Posterior vena cava (tissue), 2 donors: Measurements from ENCODE around the gene SHISA7. TPM values are rescaled to one million over a fixed set of nuclear protein-coding genes. Genes with fewer than 3 reads are reported as not detected.

Source experiments
- DNase-seq: peaks from one replicate; pipeline ENCODE4 v3.0.0-alpha.2; 2020; ENCODE audit warnings: low spot score
- intact Hi-C, 2 donors: fragments of 100-400 bp; cut with DNase I; formaldehyde crosslinking; loops; one replicate each; pipeline versions ENCODE4 v1.14.1 to v1.14.2; 2022 to 2023
- total RNA-seq, 2 donors: library from RNA; stranded (reverse); fragmentation: NEBNext Ultra II Directional; extraction: Animal tissue kit (Norgen Biotek cat#: 25700); gene quantifications; one replicate each; pipeline ENCODE4 v1.2.1, GENCODE V29; 2021
- donor health status: DM: yes; HTN: yes; CAD: no.
- donor health status: DM: yes; HTN: yes; CAD: no.

SHISA7 gene
- total RNA-seq, 2 donors from 2014 or later: not detected

- no peak for DNase-seq
Observed at GRCh38 chr19:55482967-55483705, 40.0 kb upstream of the SHISA7 start.

GRCh38 chr19:55482156-55482961 lies 39.3 kb upstream of the SHISA7 start:
- intact Hi-C loops: loop anchor here in 1 of 2 donors (5.0 kb wide), 1 partner anchor 560 kb away; no protein-coding TSS in a partner anchor
- DNase-seq: no peak

More at GRCh38 chr19:55482967-55483705, 40.0 kb upstream of the SHISA7 start:
- intact Hi-C loops: loop anchor here in 1 of 2 donors (5.0 kb wide), 1 partner anchor 561 kb away; no protein-coding TSS in a partner anchor

GRCh38 chr19:55481794-55482155 lies 38.7 kb upstream of the SHISA7 start:
- intact Hi-C loops: loop anchor here in 1 of 2 donors (5.0 kb wide), 1 partner anchor 559 kb away; no protein-coding TSS in a partner anchor
- no peak for DNase-seq

GRCh38 chr19:55481148-55481793 lies 38.2 kb upstream of the SHISA7 start:
- intact Hi-C loops: loop anchor here in 1 of 2 donors (5.0 kb wide), 1 partner anchor 559 kb away; no protein-coding TSS in a partner anchor
- DNase-seq: no peak

DNA sequence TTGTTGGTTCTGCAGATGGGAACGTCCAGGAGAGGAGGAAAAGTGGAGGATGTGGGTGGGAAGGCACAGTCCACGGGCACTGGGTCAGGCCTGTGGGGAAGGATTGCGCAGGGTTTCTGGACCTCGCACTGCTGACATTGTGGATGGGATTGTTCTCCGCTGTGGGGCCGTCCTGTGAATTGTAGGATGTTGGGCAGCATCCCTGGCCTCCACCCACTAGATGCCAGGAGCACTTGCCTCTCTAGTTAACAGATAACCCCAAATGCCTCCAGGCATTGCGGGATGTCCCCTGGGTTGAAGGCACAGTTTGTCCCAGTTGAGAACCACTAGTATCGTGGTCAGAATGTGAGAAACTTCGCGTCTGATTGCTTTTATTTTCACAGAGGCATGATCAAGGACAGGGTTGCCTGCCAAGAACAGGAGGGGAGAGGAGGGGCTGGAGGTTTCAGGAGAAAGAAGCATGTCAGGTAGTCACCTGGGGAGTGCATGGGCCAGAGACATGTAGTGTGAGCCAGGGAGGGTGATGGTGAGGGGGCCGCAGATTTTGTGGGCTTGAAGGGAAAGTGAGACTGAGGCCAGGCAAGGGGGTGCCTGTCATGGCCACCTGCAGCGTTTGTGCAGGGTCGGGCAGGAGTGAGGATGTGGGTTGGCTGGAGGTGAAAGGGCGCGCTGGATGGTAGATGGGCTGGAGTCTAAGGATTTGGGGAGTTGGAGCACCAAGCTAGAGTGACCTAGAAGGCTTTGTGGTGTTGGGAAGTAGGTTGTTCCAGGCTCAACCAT lies 36.5 kb upstream of the SHISA7 start:
- DNase-seq: no peak
- intact Hi-C loops: loop anchor here in 1 of 2 donors (5.0 to 10.0 kb wide), 2 partner anchors 557 to 1185 kb away; no protein-coding TSS in a partner anchor

DNA sequence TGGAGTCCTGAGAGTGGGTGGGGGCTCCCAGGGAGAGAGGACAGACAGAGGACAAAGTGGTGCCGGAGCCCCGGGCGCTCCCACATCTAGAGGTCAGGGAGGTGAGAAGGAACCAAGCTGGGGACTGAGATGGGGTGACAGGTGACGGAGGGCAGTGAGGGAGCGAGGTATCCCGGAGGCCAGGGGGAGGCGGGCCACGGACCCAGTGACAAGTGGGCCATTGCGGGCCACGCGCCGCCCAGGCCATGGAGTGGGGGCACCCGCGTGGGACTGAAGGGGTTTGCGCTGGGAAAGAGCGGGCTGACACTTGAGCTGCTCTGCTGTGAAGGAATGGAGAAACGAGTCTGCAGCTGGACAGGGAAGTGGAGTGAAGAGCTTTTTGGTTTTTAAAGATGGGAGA lies 35.9 kb upstream of the SHISA7 start:
- intact Hi-C loops: loop anchor here in 1 of 2 donors (10.0 kb wide), 1 partner anchor 1184 kb away; no protein-coding TSS in a partner anchor
- no peak for DNase-seq

- DNase-seq: no peak
- intact Hi-C loops: loop anchor here in 1 of 2 donors (10.0 kb wide), 1 partner anchor 1184 kb away; no protein-coding TSS in a partner anchor
Observed at GRCh38 chr19:55478364-55478763, 35.3 kb upstream of the SHISA7 start.

GRCh38 chr19:55477905-55478304 lies 34.8 kb upstream of the SHISA7 start:
- intact Hi-C loops: loop anchor here in 1 of 2 donors (10.0 kb wide), 1 partner anchor 1183 kb away; no protein-coding TSS in a partner anchor
- DNase-seq: no peak

DNA sequence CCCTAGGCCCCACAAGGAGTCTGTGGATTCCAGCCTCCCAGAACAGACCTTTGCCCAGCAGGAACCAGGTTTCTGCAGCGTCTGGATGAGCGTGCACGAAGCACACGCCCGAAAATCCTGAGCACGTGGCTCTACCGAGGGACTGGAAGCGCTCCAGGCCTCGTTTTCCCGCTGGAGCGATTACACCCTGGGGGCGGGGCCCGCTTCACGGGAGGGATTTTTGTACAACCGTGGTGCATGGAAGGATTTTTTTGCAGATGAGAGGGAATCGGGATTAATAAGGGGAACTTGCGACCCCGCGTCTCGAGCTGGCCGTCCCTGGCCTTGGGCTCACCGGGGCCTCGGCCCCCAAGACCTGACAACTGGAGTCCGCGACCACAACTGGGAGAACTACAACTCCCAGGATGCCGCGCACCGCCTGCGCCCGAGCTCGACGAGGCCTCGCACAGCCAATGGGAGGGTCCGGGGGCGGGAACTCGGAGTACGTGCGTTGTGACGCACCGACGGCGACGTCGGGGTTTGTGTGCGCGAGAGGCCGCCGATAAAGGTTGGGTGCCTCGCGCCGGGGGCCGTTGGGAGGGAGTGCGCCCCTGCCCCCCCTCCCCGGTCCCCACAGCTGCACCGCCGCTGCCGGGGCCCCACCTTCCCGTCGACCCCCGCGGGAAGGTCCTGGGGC lies 33.1 kb upstream of the SHISA7 start, which contains the start of gene ZNF628:
ZNF628 (plus strand) TSS at position 518 of the 676 bp plus-strand sequence. CDS start 3,294 bp downstream, outside the sequence.
- peak; percentile 100 for DNase-seq
- intact Hi-C loops: loop anchor here in 1 of 2 donors (10.0 kb wide), 1 partner anchor 1181 kb away; no protein-coding TSS in a partner anchor

DNA sequence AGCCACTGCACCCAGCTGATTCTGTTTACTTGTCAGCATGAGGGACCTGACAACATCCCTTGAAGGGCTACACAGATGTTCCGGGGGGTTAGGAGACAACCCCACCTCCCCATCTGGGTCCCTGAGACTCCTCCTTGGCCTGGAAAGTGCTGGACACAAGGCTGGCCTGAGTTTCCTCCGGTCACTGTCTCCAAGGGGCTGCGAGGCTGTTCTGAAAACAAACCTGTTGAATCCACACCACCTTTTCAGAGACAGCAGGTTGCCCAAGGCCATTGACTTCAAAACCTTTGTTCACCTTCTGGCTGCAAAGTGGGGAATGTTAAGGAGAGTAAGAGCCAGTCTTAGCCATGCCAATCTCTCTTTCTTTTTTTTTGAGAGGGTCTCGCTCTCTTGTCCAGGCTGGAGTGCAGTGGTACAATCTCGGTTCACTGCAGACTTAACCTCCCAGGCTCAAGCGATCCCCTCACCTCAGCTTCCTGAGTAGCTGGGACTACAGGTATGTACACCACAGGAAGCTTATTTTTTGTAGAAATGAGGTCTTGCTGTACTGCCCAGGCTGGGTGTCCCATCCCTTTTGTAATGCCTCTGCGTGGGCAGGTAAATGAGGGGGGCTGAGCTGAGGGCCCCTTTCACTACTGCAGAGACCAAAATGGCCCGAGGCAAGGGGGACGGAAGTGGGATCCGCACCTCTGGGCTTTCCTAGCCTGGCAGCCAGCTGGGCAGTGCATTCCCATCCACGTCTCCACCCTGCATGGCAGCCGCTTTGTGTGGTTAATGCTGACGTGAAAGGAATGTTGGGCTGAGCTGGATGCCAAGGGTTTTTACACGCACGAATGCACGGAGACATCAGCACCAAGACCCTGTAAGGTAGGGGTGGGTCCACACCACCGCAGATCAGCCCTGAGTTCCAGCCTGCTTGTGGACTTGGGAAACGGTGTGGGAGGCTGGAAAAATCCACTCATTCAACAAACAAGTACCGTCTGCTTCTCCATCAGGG lies 31.5 kb upstream of the SHISA7 start:
- DNase-seq: no peak
- intact Hi-C loops: loop anchor here in 1 of 2 donors (10.0 kb wide), 1 partner anchor 1180 kb away; no protein-coding TSS in a partner anchor

- intact Hi-C loops: loop anchor here in 1 of 2 donors (10.0 kb wide), 1 partner anchor 1179 kb away; no protein-coding TSS in a partner anchor
- no peak for DNase-seq
Observed at GRCh38 chr19:55473225-55474012, 30.3 kb upstream of the SHISA7 start.

DNA sequence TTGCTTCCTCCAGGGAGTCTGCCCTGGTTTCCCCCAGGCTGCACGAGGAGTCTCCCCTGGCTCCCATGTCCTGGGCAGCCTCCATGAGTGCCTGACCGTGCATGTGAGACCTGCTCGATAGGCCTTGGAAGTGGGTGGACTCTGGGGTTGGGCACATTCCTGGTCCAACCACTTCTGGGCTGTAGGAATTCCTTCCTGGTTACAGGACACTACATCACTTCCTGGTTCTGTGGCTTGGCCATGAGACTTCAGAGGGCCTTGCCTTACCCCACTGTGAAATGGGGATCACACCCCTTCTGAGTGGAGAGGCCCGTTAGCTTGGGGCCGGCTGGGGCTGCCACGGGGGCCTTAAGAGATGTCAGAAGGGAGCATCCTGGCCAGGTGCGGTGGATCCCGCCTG lies 29.4 kb upstream of the SHISA7 start:
- intact Hi-C loops: loop anchor here in 1 of 2 donors (1.0 to 10.0 kb wide), 2 partner anchors 39 to 1178 kb away; no protein-coding TSS in a partner anchor
- DNase-seq: no peak

GRCh38 chr19:55471266-55471665 lies 28.2 kb upstream of the SHISA7 start:
- intact Hi-C loops: loop anchor here in 1 of 2 donors (10.0 kb wide), 1 partner anchor 1176 kb away; no protein-coding TSS in a partner anchor
- DNase-seq: no peak

- no peak for DNase-seq
- intact Hi-C loops: loop anchor here (5.0 kb wide), 1 partner anchor 34 kb away; no protein-coding TSS in a partner anchor
Observed at GRCh38 chr19:55468054-55468393, 24.9 kb upstream of the SHISA7 start.

- intact Hi-C loops: loop anchor here (5.0 kb wide), 1 partner anchor 35 kb away; no protein-coding TSS in a partner anchor
- DNase-seq: peak; percentile 90
Observed at GRCh38 chr19:55467236-55468053, 24.3 kb upstream of the SHISA7 start.
